GM23338 (cell line): ENCODE measurements around the gene TYW1B.

Experiments
- CREB1 ChIP-seq: fragments of 250-450 bp; sonication (Bioruptor Pico); IDR thresholded peaks from 2 replicates; pipeline ENCODE4 v1.5.0; 2020; ENCODE audit warnings: low read depth, mild to moderate bottlenecking, moderate library complexity
- EZH2 ChIP-seq: fragments of 200-600 bp; sonication (generic); IDR thresholded peaks from one replicate; pipeline ENCODE4 v1.8.0; 2017; ENCODE audit warnings: antibody characterized with exemption, mild to moderate bottlenecking, low read depth; ENCODE audit not compliant: unreplicated experiment
- EZH2phosphoT487 ChIP-seq: fragments of 200-600 bp; sonication (generic); IDR thresholded peaks from one replicate; pipeline ENCODE4 v1.8.1; 2018; ENCODE audit warnings: antibody characterized with exemption; ENCODE audit not compliant: unreplicated experiment
- JUNB ChIP-seq: IDR thresholded peaks from one replicate; pipeline ENCODE4 v1.6.1; 2016; ENCODE audit warnings: antibody characterized with exemption; ENCODE audit not compliant: unreplicated experiment
- NANOG ChIP-seq: IDR thresholded peaks from 2 replicates; pipeline ENCODE4 v1.6.1; 2016; ENCODE audit warnings: antibody characterized with exemption, borderline replicate concordance
- POLR2AphosphoS5 ChIP-seq: IDR thresholded peaks from 2 replicates; pipeline ENCODE4 v1.6.1; 2016; ENCODE audit warnings: antibody characterized with exemption, low read depth
- STAT1 ChIP-seq: IDR thresholded peaks from one replicate; pipeline ENCODE4 v1.6.1; 2016; ENCODE audit warnings: antibody characterized with exemption; ENCODE audit not compliant: unreplicated experiment
- ZNF114 ChIP-seq: fragments of 250-450 bp; sonication (Bioruptor Pico); IDR thresholded peaks from 2 replicates; pipeline ENCODE4 v1.5.0; 2020; ENCODE audit warnings: mild to moderate bottlenecking, moderate library complexity
- ZNF331 ChIP-seq: fragments of 250-450 bp; sonication (Bioruptor Pico); IDR thresholded peaks from 2 replicates; pipeline ENCODE4 v1.5.0; 2020; ENCODE audit warnings: low read depth, mild to moderate bottlenecking, moderate library complexity
- TF ChIP-seq, protein P1 (sequence below), 2 experiments: fragments of 200-600 bp in 1 of 2; sonication (generic) in 1 of 2; conservative IDR thresholded peaks; 2 replicates each; pipeline versions ENCODE4 v1.5.1 to v1.6.1; 2016 to 2017; ENCODE audit warnings: antibody characterized with exemption in 2 of 2, low read depth in 2 of 2, mild to moderate bottlenecking in 2 of 2, moderate library complexity in 1 of 2
- TF ChIP-seq, protein P2 (sequence below): IDR thresholded peaks from one replicate; pipeline ENCODE4 v1.6.1; 2018; ENCODE audit warnings: antibody characterized with exemption; ENCODE audit not compliant: unreplicated experiment
- TF ChIP-seq, protein P3 (sequence below): IDR thresholded peaks from 2 replicates; pipeline ENCODE4 v1.6.1; 2016; ENCODE audit warnings: antibody characterized with exemption
- TF ChIP-seq, protein P4 (sequence below): fragments of 250-450 bp; sonication (Bioruptor Pico); IDR thresholded peaks from 2 replicates; pipeline ENCODE4 v1.5.0; 2020; ENCODE audit warnings: mild to moderate bottlenecking, moderate library complexity

DNA sequence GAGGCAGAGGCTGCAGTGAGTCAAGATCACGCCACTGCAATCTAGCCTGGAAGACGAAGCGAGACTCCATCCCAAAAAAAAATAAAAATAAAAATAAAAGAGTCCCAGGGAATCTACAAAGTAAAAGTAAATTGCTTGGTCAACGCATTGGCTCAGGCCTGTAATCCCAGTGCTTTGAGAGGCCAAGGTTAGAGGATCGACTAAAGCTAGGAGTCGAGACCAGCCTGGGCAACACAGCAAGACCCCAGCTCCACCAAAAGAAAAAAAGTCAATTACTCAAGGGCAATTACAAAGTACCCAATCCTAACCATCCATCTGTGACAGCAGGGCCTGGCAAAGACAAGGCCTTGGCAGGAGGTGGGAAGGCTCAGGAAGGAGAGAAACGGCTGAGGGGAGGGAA, 288.3 kb downstream of the TYW1B start:
- no peak for TF ChIP-seq POLR2AphosphoS5
- TF ChIP-seq, protein P1, sequence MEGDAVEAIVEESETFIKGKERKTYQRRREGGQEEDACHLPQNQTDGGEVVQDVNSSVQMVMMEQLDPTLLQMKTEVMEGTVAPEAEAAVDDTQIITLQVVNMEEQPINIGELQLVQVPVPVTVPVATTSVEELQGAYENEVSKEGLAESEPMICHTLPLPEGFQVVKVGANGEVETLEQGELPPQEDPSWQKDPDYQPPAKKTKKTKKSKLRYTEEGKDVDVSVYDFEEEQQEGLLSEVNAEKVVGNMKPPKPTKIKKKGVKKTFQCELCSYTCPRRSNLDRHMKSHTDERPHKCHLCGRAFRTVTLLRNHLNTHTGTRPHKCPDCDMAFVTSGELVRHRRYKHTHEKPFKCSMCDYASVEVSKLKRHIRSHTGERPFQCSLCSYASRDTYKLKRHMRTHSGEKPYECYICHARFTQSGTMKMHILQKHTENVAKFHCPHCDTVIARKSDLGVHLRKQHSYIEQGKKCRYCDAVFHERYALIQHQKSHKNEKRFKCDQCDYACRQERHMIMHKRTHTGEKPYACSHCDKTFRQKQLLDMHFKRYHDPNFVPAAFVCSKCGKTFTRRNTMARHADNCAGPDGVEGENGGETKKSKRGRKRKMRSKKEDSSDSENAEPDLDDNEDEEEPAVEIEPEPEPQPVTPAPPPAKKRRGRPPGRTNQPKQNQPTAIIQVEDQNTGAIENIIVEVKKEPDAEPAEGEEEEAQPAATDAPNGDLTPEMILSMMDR (conservative IDR thresholded peaks at IDR 0.05; ENCODE audit: low read depth in 2 of 2), result no peak
- TF ChIP-seq, protein P2, sequence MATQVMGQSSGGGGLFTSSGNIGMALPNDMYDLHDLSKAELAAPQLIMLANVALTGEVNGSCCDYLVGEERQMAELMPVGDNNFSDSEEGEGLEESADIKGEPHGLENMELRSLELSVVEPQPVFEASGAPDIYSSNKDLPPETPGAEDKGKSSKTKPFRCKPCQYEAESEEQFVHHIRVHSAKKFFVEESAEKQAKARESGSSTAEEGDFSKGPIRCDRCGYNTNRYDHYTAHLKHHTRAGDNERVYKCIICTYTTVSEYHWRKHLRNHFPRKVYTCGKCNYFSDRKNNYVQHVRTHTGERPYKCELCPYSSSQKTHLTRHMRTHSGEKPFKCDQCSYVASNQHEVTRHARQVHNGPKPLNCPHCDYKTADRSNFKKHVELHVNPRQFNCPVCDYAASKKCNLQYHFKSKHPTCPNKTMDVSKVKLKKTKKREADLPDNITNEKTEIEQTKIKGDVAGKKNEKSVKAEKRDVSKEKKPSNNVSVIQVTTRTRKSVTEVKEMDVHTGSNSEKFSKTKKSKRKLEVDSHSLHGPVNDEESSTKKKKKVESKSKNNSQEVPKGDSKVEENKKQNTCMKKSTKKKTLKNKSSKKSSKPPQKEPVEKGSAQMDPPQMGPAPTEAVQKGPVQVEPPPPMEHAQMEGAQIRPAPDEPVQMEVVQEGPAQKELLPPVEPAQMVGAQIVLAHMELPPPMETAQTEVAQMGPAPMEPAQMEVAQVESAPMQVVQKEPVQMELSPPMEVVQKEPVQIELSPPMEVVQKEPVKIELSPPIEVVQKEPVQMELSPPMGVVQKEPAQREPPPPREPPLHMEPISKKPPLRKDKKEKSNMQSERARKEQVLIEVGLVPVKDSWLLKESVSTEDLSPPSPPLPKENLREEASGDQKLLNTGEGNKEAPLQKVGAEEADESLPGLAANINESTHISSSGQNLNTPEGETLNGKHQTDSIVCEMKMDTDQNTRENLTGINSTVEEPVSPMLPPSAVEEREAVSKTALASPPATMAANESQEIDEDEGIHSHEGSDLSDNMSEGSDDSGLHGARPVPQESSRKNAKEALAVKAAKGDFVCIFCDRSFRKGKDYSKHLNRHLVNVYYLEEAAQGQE, result no peak
- TF ChIP-seq EZH2, result no peak
- no peak for TF ChIP-seq JUNB
- TF ChIP-seq ZNF114, result no peak
- no peak for TF ChIP-seq STAT1
- TF ChIP-seq ZNF331, result no peak
- TF ChIP-seq, protein P3, sequence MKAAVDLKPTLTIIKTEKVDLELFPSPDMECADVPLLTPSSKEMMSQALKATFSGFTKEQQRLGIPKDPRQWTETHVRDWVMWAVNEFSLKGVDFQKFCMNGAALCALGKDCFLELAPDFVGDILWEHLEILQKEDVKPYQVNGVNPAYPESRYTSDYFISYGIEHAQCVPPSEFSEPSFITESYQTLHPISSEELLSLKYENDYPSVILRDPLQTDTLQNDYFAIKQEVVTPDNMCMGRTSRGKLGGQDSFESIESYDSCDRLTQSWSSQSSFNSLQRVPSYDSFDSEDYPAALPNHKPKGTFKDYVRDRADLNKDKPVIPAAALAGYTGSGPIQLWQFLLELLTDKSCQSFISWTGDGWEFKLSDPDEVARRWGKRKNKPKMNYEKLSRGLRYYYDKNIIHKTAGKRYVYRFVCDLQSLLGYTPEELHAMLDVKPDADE, result no peak
- TF ChIP-seq EZH2phosphoT487, result no peak
- no peak for TF ChIP-seq CREB1 (CRISPR knock-in tag)
- no peak for TF ChIP-seq NANOG
- TF ChIP-seq, protein P4, sequence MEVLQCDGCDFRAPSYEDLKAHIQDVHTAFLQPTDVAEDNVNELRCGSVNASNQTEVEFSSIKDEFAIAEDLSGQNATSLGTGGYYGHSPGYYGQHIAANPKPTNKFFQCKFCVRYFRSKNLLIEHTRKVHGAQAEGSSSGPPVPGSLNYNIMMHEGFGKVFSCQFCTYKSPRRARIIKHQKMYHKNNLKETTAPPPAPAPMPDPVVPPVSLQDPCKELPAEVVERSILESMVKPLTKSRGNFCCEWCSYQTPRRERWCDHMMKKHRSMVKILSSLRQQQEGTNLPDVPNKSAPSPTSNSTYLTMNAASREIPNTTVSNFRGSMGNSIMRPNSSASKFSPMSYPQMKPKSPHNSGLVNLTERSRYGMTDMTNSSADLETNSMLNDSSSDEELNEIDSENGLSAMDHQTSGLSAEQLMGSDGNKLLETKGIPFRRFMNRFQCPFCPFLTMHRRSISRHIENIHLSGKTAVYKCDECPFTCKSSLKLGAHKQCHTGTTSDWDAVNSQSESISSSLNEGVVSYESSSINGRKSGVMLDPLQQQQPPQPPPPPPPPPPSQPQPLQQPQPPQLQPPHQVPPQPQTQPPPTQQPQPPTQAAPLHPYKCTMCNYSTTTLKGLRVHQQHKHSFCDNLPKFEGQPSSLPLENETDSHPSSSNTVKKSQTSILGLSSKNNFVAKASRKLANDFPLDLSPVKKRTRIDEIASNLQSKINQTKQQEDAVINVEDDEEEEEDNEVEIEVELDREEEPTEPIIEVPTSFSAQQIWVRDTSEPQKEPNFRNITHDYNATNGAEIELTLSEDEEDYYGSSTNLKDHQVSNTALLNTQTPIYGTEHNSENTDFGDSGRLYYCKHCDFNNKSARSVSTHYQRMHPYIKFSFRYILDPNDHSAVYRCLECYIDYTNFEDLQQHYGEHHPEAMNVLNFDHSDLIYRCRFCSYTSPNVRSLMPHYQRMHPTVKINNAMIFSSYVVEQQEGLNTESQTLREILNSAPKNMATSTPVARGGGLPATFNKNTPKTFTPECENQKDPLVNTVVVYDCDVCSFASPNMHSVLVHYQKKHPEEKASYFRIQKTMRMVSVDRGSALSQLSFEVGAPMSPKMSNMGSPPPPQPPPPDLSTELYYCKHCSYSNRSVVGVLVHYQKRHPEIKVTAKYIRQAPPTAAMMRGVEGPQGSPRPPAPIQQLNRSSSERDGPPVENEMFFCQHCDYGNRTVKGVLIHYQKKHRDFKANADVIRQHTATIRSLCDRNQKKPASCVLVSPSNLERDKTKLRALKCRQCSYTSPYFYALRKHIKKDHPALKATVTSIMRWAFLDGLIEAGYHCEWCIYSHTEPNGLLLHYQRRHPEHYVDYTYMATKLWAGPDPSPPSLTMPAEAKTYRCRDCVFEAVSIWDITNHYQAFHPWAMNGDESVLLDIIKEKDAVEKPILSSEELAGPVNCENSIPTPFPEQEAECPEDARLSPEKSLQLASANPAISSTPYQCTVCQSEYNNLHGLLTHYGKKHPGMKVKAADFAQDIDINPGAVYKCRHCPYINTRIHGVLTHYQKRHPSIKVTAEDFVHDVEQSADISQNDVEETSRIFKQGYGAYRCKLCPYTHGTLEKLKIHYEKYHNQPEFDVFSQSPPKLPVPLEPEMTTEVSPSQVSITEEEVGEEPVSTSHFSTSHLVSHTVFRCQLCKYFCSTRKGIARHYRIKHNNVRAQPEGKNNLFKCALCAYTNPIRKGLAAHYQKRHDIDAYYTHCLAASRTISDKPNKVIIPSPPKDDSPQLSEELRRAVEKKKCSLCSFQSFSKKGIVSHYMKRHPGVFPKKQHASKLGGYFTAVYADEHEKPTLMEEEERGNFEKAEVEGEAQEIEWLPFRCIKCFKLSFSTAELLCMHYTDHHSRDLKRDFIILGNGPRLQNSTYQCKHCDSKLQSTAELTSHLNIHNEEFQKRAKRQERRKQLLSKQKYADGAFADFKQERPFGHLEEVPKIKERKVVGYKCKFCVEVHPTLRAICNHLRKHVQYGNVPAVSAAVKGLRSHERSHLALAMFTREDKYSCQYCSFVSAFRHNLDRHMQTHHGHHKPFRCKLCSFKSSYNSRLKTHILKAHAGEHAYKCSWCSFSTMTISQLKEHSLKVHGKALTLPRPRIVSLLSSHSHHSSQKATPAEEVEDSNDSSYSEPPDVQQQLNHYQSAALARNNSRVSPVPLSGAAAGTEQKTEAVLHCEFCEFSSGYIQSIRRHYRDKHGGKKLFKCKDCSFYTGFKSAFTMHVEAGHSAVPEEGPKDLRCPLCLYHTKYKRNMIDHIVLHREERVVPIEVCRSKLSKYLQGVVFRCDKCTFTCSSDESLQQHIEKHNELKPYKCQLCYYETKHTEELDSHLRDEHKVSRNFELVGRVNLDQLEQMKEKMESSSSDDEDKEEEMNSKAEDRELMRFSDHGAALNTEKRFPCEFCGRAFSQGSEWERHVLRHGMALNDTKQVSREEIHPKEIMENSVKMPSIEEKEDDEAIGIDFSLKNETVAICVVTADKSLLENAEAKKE (CRISPR knock-in tag), result no peak
